ENCODE results near the gene MPRIP. TPM values are rescaled to one million over a fixed set of nuclear protein-coding genes. Genes with fewer than 3 reads are reported as not detected.

The MPRIP gene
- total and polyA plus RNA-seq, 2 of the 13 experiments (the other 11 are each of a cell fraction or from before 2014, with no cell fraction given), result 50.2 to 52.4 TPM

DNA sequence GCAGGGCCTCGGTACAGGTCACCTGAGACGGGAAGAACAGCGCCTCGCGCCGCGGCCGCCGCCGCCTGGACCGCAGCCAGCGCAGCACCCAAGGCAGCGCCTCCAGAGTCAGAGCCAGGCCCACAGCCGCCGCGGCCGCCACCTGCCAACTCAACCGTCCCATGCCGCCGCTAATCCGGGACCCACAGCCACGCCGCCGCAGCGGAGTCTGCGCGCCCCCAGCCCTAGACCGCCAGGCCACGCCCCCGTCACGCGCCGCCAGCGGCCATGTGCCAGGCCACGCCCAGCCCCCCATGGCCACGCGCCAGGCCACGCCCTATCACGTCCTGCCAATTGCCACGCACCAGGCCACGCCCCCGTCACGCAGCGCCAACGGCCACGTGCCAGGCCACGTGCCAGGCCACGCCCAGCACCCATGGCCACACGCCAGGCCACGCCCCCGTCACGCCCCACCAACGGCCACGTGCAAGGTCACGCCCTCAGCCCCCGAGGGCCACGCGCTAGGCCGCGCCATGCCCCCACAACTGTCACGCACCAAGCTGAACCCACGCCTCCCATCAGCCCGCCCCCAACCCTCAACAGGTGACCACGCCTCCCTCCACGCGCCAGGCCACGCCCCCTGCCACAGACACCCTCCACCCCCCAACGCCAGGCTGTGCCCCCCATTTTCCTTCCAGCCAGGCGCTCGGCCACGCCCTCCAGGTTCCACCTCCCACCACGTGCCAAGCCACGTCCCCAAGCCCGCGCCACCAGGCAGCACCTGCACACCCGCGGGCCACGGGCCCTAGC, 164.1 kb downstream of the MPRIP start, which contains the start of gene PLD6 (continued):
- TF ChIP-seq ZNF501 (CRISPR knock-in tag; IDR thresholded peaks at IDR 0.05) (peak; percentile 80), MAFG (CRISPR knock-in tag; IDR thresholded peaks at IDR 0.05) (0 out of 2 replicates have a peak, but pooled peaks have one; percentile 12), CREM (IDR thresholded peaks at IDR 0.05) (no peak), CREM (CRISPR knock-in tag; IDR thresholded peaks at IDR 0.05) (no peak), SP2 (CRISPR knock-in tag; IDR thresholded peaks at IDR 0.05) (peak; percentile 65), ZNF276 (CRISPR knock-in tag; IDR thresholded peaks at IDR 0.05; ENCODE audit: low read depth) (peak; percentile 91; the same call in 1 of the 2 replicates), ZNF670 (CRISPR knock-in tag; IDR thresholded peaks at IDR 0.05; ENCODE audit: borderline replicate concordance) (no peak; the same call in 1 of the 2 replicates), ZBTB1 (CRISPR knock-in tag; IDR thresholded peaks at IDR 0.05; ENCODE audit: borderline replicate concordance) (0 out of 2 replicates have a peak, but pooled peaks have one; percentile 33), ZNF484 (CRISPR knock-in tag; IDR thresholded peaks at IDR 0.05; ENCODE audit: borderline replicate concordance, low read depth) (no peak; the same call in 1 of the 2 replicates), GTF3A (CRISPR knock-in tag; conservative IDR thresholded peaks at IDR 0.05) (0 out of 2 replicates have a peak, but pooled peaks have one; percentile 76), LBX2 (CRISPR knock-in tag; IDR thresholded peaks at IDR 0.05; ENCODE audit: borderline replicate concordance) (peak; percentile 98), MAX (IDR thresholded peaks at IDR 0.05) (peak; percentile 100), SP140L (CRISPR knock-in tag; IDR thresholded peaks at IDR 0.05; ENCODE audit: borderline replicate concordance) (no peak), KLF11 (CRISPR knock-in tag; IDR thresholded peaks at IDR 0.05) (peak; percentile 72; the same call in 1 of the 2 replicates), JDP2 (CRISPR knock-in tag; IDR thresholded peaks at IDR 0.05; ENCODE audit: borderline replicate concordance) (peak; percentile 79; the same call in 1 of the 2 replicates), MED13 (CRISPR knock-in tag; IDR thresholded peaks at IDR 0.05) (peak; percentile 35; the same call in 1 of the 2 replicates), BORCS8-MEF2B (CRISPR knock-in tag; IDR thresholded peaks at IDR 0.05) (peak; percentile 90), SIX4 (CRISPR knock-in tag; IDR thresholded peaks at IDR 0.05) (0 out of 2 replicates have a peak, but pooled peaks have one; percentile 13), ZXDC (CRISPR knock-in tag; IDR thresholded peaks at IDR 0.05) (peak; percentile 82; the same call in 1 of the 2 replicates), ZNF20 (CRISPR knock-in tag; IDR thresholded peaks at IDR 0.05) (no peak), ZNF879 (CRISPR knock-in tag; IDR thresholded peaks at IDR 0.05) (peak; percentile 79; the same call in 1 of the 2 replicates), MAFK (conservative IDR thresholded peaks at IDR 0.05 in 1 of 2, IDR thresholded peaks at IDR 0.05 in 1 of 2; ENCODE audit: low read length in 2 of 2) (no peak)
- TF ChIP-seq, protein P1, sequence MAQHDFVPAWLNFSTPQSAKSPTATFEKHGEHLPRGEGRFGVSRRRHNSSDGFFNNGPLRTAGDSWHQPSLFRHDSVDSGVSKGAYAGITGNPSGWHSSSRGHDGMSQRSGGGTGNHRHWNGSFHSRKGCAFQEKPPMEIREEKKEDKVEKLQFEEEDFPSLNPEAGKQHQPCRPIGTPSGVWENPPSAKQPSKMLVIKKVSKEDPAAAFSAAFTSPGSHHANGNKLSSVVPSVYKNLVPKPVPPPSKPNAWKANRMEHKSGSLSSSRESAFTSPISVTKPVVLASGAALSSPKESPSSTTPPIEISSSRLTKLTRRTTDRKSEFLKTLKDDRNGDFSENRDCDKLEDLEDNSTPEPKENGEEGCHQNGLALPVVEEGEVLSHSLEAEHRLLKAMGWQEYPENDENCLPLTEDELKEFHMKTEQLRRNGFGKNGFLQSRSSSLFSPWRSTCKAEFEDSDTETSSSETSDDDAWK (CRISPR knock-in tag; IDR thresholded peaks at IDR 0.05), result no peak
